Stimulated activated CD8-positive, alpha-beta memory T cell treated with anti-CD3 and anti-CD28 coated beads, Interleukin-2, amount 100 ng/mL, for 48 hours (primary cell): ENCODE results near the gene MEOX1.

ENCODE experiments used
- DNase-seq, 2 donors: peaks; one replicate each; pipeline ENCODE4 v3.0.0-alpha.2; 2020; ENCODE audit warnings: low read depth in 2 of 2

Gene MEOX1

DNA sequence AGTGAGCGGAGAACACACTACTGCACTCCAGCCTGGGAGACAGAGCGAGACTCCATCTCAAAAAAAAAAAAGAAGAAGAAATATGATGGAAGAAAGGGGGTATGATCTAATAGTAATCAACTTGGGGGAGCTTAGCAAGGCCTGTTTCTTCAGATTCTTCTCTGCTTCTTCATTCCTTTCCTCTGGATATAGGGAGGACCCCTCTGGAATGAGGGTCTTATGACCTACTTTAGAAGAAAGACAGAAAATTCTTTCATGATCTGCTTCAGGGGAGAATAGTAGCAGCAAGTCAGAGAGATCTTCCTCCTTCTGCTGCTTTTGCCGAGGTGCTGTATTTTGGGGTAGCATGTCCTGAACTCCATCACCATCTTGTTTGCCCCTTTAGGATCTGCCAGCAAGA lies 70.7 kb downstream of the MEOX1 start:
- DNase-seq, result no peak
